ENCODE results near the gene PDLIM4. TPM values are rescaled to one million over a fixed set of nuclear protein-coding genes. Genes with fewer than 3 reads are reported as not detected.

PDLIM4 gene
- total RNA-seq, 1 donor from 2014 or later, result 20.6 TPM

DNA sequence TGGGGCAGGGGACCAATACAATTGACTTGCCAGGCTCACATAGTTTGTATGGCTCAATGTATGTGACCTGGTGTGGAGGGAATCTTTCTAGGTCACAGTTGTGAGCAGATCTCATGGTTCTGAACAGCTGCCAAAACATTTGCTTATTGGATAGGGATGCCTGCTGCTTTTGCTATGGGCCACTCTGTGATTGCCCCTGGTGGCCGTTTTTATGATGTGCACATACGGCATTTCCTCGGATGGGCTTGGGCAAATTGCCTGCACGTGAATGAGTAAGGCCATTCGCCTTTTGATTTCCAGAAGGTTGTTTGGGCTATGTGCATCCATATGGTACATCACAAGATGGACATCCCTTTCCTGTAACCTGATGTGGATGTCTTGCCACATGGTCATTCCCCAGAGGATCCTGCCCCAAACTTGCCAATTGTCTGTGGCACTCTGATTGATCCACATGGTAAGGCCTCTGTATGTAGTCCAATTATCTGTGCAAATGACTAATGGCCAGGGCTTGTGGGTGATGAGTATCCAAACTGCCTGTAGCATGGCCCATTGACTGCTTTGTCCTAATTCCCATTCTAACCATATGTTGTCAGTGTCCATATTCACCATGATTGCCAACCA, 26.0 kb downstream of the PDLIM4 start:
- DNase-seq, result no peak

DNA sequence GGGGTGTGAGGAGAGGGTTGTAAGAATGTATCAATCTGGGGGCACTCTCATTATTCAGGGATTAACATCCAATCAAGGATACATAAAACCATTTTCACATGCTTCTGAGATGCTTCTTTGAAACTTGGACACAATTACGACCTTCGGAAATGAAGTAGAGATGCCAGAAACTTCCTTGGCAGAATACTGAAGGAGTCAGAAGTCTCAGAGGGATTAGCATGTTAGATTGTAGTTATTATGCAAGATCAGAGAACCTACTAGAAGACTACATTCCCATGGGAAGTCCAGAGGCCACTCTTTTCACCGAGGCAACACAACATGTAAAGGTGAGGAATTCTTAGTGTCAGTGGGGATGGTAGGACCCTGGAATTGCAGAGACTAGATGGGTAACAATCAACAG, 31.6 kb downstream of the PDLIM4 start:
- DNase-seq, result no peak

DNA sequence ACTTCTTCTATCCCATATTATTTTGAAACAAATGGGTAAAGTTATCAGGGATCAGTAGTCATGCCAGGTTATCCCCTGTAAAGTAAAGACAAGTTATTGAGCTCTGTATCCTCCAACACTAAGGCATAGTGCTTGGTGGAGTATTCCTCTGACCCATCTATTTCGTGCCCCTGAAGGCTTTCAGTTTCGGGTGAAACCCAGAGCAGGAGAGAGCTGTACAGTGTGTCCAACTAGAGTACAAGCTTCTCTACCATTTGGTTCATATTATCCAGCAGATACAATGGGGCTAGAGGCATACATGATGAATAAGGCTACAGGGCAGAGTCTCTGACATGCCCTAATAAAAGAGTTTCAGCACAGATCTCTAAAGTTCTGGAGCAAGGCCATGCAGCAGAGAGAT, 33.5 kb downstream of the PDLIM4 start:
- DNase-seq, result no peak

DNA sequence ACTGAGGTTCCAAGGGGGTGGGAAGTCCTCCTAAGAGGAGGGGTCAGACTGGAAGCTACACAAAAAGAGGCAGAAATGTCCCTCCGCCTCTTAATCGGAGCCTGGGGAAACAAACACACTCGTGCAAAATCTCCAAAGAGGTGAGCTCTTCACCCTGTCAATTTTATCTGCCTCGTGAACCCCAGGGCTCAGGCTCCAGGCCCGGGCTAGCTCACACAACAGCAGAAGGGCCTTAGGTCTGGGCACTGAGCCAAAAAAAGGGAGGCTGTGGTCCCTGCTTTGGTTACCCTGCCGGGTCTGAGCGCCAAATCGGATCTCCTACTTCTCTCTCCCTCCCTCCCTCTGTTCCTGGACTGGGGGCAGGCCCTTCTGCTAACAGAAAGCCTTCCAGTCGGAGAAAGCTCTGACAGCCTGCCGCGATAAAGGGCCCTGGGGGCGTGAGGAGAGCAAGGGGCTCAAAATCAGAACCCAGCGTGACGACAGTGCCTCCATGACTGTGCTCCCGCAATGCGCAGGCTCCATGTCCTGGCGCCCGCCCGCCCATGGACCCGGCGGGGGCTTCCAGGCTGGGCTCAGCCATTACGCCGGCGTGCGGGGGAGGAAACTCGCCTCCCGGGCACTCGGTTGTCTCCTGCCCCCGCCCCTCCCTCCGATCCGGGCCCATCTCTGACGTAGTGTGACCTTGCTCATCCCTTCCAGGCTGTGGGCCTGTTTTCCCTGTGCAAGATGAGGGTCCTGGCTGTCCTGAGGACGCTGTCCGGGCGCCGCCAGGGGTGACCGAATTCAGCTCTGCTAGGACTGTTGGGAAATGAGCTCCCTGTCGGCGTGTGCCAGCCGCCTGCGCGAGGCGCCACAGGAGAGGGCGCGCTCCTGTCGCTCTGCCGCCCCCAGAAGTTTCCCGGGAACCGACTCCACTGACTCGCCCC, 35.8 kb downstream of the PDLIM4 start:
- DNase-seq, result peak; percentile 93

DNA sequence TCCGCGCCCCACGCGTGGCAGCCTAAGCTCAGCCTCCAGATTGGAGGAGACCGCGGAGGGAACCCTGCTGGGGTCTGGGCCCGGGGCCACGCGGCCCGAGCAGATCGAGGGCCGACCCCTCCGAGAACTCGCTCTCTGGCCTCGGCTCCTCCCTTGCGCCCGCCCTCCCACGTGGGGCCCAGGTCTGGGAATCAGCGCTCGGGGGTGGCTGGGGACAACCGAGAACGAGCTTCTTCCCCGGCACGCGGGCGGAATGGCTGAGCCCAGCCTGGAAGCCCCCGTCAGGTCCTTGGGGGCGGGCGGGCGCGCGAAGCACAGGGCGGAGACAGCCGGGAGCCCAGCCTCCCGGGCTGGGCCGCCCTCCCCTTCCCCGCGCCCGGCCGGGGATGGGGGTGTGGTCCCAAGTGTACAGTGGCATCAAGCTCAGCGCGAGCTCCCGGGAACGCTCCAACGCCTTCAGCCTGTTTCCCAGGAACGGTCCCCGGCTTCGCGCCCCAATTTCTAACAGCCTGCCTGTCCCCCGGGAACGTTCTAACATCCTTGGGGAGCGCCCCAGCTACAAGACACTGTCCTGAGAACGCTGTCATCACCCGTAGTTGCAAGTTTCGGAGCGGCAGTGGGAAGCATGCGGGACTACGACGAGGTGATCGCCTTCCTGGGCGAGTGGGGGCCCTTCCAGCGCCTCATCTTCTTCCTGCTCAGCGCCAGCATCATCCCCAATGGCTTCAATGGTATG, 36.7 kb downstream of the PDLIM4 start, which contains the start of gene SLC22A4:
Gene SLC22A4, plus strand, starts transcription at position 403 of the 736 bp plus-strand sequence. Its CDS starts 223 bp downstream, at position 626.
- peak; percentile 93 for DNase-seq

DNA sequence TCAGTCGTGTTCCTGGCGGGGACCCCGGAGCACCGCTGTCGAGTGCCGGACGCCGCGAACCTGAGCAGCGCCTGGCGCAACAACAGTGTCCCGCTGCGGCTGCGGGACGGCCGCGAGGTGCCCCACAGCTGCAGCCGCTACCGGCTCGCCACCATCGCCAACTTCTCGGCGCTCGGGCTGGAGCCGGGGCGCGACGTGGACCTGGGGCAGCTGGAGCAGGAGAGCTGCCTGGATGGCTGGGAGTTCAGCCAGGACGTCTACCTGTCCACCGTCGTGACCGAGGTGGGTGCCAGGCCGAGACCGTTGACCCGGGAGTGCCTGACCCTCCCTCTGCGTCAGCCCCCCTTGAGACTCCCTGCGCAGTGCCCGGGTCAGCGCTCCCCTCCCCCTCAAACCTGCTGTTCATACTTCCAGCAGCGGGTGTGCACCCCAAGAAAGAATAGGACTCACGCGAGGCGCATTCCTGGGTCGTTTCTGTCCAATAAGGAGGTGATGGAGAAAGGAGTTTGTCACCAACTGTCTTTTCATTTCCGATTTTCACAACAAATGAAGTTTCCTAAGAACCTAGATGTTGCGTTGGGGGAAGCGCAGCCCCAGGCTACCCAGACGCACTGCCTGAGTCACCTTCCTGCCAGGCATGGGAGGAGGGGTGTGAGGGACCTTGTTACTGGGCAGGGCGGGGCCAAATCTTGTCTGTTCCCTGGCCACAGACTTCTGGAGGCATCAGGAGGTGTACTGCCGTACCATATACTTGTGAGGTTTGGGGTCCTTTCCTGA, 37.4 kb downstream of the PDLIM4 start:
- no peak for DNase-seq

DNA sequence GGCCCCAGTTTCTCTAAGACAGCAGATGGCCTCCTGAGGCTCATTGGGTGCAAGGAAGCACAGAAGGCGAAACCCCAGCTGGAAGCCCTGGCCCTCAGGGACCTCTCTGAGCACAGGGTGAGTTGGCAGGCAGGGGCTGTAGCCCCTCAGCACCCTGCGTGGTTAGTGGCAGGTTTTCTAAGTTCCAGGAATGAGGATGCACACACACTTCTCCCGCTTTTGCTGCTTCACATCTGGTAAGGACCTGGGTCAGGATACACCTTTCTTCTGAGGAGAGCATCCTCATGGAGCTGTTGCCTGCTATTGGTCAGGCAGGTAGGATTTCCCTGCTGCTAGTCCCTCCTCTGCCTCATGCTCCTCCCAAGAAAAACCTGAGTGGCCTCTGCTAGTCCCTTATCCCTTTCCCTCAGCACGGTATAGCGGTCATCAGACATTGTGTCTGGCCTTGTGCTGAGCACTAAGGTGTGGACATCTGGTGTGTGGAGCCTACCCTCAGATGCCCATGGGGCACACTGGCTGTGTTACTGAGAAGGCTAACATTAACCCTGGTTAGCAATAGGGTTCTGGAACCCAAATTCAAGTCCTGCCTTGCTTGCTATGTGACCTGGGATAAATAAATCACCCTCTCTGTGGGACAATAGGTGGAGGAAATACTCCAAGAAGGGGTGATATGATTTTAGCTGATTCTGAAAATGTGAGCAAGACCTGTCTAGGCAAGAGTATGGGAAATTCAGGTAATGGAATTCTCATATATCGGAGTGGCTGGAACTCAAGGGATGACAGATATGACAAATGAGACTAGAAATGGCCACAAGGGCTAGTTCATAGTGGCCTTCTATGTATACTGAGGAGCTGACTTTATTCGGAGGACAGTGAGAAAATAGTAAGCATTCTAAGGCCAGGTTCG, 38.3 kb downstream of the PDLIM4 start:
- DNase-seq, result no peak

DNA sequence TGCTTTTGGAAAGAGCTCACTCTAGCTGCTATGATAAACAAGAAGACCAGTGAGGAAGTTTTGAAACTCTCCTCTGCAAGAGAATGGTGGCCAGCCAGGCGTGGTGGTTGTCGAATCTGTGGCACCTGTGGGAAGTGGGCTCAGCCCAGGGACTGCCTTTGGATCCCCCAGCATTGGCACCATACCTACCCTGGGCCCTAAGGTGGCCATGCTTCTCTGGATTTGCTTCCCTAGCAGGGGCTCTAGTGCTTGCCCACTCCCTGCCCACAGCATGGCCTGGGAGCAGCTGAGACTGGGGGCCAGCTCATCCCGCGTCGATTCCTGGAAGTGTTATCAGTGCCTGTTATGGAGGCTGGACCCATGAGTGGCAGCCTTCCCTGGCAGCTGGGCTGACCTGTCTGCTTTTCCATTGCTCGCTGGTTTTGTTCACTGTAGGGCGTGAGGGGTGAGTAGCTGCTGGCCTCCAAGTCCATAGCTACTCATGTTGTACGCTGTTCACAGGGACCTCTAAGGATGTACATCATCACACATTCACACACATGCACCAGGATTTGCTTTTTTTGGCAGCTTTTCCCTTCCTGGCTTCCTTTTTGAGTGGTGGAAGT, 39.0 kb downstream of the PDLIM4 start:
- DNase-seq, result no peak

DNA sequence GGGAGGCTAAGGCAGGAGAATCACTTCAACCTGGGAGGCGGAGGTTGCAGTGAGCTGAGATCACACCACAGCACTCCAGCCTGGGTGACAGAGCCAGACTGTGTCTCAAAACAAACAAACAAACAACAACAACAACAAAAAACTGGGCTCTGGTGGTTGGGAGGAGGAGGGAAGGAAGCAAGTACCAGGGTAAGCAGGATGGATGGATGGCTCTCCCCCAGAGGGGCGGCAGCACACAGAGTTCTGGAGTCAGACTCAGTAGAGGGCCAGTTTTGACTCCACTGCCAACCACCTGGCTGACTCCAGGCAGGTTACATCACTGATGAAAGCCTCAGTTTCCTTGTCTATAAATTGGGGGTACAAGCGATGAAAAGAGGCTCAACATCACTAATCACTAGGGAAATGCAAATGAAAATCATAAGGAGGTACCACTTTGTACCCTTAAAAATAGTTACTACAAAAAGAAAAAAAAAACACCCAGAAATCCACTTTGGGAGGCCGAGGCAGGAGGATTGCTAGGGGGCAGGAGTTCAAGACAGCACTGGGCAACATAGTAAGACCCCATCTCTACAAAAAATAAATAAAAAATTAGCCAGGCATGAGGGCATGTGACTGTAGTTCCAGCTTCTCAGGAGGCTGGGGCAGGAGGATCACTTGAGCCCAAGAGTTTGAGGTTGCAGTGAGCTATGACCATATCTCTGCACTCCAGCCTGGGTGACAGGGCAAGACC, 39.9 kb downstream of the PDLIM4 start:
- no peak for DNase-seq

DNA sequence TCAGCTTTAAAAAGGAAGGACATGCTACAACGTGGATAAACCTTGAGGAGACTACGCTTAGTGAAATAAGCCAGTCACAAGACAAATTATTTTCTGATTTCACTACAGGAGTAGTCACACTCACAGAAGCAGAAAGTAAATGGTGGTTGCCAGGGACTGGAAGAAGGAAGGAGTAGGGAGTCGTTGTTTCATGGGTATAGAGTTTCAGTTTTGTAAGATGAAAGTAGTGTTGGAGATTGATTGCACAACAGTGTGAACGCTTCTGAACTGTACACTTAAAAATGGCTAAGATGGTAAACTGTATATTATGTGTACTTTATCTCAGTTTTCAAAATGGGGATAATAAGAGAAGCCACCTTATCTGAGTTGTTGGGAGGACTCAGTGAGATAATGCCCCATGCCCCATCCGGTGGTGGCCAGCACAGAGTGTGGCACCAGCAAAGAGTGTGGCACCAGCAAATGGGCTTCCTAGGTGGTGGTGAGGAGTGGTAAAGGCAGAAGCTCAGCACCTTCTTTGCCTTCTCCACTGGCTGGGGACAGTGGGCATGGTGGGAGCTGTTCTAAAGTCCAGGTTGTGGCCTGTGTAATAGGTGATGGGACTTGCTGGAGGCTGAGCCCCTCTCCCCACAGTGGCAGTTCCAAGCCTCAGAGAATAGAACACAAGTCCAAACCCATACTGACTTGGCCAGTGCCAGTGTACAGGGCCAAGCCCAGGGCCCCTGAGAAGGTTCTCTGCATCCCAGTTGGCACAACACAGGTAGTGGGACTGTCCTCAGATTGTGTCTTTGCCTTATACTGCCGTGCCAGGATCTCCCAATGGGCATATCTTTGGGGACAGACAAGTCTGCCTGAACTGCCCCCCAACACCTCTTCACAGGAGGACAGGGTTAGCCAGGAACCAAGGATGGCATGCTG, 41.1 kb downstream of the PDLIM4 start:
- no peak for DNase-seq

DNA sequence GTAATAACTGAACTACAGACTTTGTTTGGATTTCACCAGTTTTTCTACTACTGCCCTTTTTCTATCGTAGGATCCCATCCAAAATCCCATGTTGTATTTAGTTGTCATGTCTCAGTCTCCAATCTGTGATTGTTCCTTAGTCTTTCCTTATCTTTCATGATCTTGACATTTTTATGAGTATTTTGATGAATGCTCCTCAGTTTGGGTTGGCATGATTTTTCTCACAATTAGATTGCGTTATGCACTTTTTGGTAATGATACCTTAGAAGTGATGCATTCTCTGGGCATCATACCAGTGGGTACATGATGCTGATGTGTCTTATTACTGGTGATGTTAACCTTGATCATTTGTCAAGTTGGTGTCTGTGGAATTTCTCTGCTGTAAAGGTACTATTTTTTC, 42.4 kb downstream of the PDLIM4 start:
- no peak for DNase-seq

DNA sequence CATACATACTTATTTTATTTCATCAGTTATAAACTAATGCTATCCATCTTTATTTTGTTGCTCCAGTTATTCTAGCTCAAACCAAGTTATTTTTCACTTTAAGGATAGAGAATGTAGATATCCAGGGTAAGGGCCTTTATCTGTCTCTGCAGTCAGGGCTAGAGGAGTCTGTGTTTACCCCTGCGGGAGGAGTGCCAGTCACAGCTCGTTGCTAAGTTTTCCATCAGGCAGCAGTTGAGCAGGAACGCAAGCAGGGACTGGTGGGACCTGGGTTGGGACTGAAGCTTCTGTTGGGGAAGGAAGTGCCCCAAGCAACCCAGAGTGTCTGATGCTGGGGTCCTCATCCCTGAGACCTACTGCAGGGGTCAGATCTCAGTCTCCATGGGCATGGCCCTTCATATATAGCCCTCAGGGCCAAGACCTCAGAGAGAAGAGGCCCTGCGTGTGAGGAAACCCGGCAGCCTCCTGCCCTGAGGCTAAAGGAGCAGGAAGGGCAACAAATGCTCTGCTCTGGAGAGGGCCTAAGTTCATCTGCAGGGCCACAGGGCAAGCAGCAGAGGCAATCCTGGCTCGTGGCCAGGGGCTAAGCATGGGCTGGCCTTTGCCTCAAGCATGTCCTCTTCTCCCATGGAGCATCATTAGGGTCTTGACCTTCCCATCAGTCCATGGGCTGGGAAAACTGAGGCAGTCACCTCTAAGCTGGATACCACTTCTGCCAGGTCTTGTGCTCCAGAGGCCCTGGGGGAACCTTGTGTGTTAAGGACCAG, 43.3 kb downstream of the PDLIM4 start:
- no peak for DNase-seq

DNA sequence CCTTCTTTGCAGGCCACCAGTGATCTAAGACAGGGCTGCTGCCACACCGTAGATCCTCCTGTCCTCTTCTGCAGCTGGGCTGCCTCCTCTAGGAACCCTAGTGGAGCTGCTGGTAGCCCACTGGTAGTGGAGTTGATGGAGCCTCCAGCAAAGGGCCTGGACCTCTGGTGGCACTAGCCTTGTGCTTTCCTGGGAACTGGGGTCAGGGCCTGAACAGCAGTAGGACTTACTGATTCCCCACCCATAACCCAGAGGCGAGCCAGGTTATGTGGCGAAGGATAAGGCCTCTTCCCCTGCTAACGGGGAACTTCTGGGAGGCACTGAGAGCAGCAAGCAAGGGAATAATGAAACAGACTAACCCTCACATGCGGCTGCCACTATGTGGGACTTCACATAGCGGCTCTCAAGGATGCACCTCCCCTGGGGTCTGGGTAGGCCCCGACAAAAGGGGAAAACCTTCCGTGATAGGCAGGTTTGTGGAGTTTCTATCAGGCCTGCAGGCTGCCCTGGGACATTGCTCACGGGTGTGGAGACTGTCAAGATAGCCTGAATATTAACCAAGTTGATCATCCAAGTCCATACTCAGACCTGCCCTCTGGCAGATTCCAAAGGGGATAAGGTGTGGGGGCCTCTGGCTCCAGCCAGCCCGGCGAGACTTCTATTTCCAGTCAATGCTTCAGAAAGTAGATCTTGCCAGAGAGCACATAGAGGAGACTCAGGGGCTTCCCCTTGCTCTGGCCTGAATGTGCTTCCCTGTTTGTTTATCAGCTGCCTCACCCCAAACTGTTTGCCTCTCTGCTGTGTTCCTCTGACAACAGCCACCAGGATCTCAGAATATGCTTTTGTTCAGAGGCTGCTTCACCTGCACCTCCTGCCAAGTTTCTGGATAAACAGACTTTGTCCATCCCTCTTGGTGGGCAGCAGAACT, 44.1 kb downstream of the PDLIM4 start:
- DNase-seq, result no peak

DNA sequence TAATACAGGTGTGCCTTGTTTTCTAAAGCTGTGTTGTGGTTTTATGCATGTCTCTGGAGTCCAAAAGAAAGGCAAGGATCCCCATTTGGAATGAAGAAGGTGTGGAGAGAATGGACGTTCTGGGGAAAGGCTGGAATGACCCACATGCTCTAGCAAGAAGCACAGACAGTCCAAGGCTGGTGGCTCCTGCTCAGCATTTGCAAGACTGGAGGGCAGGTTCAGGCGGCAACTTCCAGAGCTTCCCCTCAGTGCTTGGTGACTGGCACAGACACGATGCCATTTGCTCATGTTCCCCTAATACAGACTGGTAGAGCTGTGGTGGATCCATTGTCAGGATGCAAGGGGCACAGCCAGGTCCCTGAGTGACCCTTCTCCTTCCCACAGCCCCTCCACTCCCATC, 44.9 kb downstream of the PDLIM4 start:
- DNase-seq, result no peak

DNA sequence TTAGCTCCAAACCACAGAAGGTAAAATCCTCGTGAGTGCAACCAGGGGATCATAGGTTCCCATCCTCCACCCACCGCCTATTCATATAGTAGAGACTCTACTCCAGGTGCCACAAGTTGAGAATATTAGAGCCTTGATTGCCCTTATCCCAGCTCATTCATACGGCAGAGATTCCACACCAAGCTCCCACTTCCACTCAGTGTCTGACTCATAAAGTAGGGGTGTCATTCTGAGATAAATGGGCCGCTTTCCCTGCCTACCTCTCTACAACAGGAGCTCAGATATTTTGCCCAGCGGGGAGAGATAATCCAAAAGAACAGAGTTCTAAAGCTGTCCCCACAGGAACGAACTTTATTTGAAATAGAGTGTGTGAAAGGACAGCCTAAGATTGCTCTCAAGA, 46.1 kb downstream of the PDLIM4 start:
- DNase-seq, result no peak

DNA sequence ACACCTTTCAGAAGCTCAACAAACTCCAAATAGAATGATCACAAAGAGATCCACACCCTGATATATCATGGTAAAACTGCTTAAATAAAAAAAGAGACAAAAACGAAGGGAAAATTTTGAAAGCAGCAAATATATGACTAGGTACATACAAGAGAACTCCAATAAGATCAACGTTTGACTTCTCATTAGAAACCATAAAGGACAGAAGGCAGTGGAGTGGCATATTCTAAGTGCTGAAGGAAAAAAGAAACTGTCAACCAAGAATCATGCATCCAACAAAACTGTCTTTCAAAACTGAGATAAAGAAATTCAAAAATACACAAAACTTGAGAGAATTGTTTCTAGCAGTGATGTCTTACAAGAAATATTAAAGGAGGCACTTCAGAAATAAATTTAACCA, 47.9 kb downstream of the PDLIM4 start:
- DNase-seq, result no peak

DNA sequence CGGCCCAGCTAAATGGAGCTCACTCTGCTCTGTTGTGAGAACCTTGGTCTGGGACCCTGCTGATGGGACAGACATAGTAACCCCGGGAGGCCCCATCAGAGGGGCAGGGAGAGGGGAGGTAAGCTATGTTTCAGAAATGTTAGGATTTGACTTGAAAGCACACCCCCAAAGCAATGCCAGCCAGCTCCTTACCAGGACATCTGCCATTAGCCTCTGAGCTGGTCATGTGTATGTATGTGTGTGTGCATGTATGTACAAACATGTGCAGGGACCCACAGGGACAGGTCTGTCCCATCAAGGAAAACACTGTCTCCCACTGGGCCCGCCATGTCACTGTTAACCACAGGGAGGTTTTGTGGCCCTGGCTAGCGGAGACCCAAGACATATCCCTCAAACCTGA, 51.2 kb downstream of the PDLIM4 start:
- DNase-seq, result no peak

Measured in skin of body (tissue), 2 donors.